T-helper 17 cell (primary cell): ENCODE data around the gene ANKS6. TPM values are rescaled to one million over a fixed set of nuclear protein-coding genes. Genes with fewer than 3 reads are reported as not detected.
A peak's percentile ranks its signal among the peaks of the same experiment; 100 is the strongest.

Experiments used
- ATAC-seq: fragments of 150-1000 bp; cut with Tn5 transposase; 2 replicates; pipeline ENCODE4 v1.10.0; 2021; ENCODE audit warnings: mild to moderate bottlenecking, moderate library complexity
- DNase-seq, 3 donors: peaks; one replicate each; pipeline versions ENCODE4 v3.0.0 to v3.0.0-alpha.2; 2020 to 2021
- H3K9me3 ChIP-seq: one replicate; pipeline ENCODE4 v1.7.0; 2013; ENCODE audit warnings: low read length, mild to moderate bottlenecking; ENCODE audit not compliant: control insufficient read depth, poor library complexity, severe bottlenecking
- H3K27ac Mint-ChIP-seq: one replicate; pipeline ENCODE4 v1.8.0; 2022; ENCODE audit warnings: mild to moderate bottlenecking, moderate library complexity, mixed read lengths
- H3K27me3 Mint-ChIP-seq: one replicate; pipeline ENCODE4 v1.8.0; 2022; ENCODE audit warnings: mixed read lengths
- H3K36me3 Mint-ChIP-seq: one replicate; pipeline ENCODE4 v1.8.0; 2022; ENCODE audit warnings: low read depth, mixed read lengths
- H3K4me1 Mint-ChIP-seq: one replicate; pipeline ENCODE4 v1.8.0; 2022; ENCODE audit warnings: mild to moderate bottlenecking, mixed read lengths
- H3K4me3 Mint-ChIP-seq: one replicate; pipeline ENCODE4 v1.8.0; 2022; ENCODE audit warnings: mild to moderate bottlenecking, moderate library complexity, mixed read lengths
- total RNA-seq, 4 donors: library from RNA in 2 of 4; stranded (reverse) in 2 of 4; gene quantifications; one replicate each; pipeline ENCODE4 v1.2.3 and lab custom pipeline; 2022 to 2026

The ANKS6 gene
- total RNA-seq, 2 donors from 2014 or later = 9.6 to 10.0 TPM

- H3K4me3 Mint-ChIP-seq = no peak overlapping the region
Measured at GRCh38 chr9:98781588-98782383, 14.6 kb downstream of the ANKS6 start.

GRCh38 chr9:98780059-98780749 lies 16.2 kb downstream of the ANKS6 start:
- peaks cover 7% of the 10 kb centered on the region for H3K4me1 Mint-ChIP-seq
- no peaks in the 10 kb centered on the region for H3K27me3 Mint-ChIP-seq
- peaks cover 4% of the 10 kb centered on the region for H3K36me3 Mint-ChIP-seq
- H3K27ac Mint-ChIP-seq = no peak overlapping the region
- no peak overlapping the region for H3K4me3 Mint-ChIP-seq
- ATAC-seq = no peak
- H3K9me3 ChIP-seq = no peaks in the 10 kb centered on the region
- DNase-seq = no peak

More at GRCh38 chr9:98781588-98782383, 14.6 kb downstream of the ANKS6 start:
- peaks cover 4% of the 10 kb centered on the region for H3K36me3 Mint-ChIP-seq
- H3K4me1 Mint-ChIP-seq = peaks cover 7% of the 10 kb centered on the region
- ATAC-seq = no peak
- no peak overlapping the region for H3K27ac Mint-ChIP-seq
- no peaks in the 10 kb centered on the region for H3K9me3 ChIP-seq
- no peak for DNase-seq
- no peaks in the 10 kb centered on the region for H3K27me3 Mint-ChIP-seq

- Mint-ChIP-seq H3K36me3 (peaks cover 6% of the 10 kb centered on the region), H3K4me3 (no peak overlapping the region), H3K27me3 (no peaks in the 10 kb centered on the region), H3K27ac (no peak overlapping the region), H3K4me1 (peaks cover 4% of the 10 kb centered on the region)
- DNase-seq = no peak
- no peaks in the 10 kb centered on the region for H3K9me3 ChIP-seq
- ATAC-seq = no peak
Measured at GRCh38 chr9:98778711-98779530, 17.4 kb downstream of the ANKS6 start.

GRCh38 chr9:98778251-98778650 lies 18.1 kb downstream of the ANKS6 start:
- Mint-ChIP-seq H3K27ac (no peak overlapping the region), H3K36me3 (peaks cover 6% of the 10 kb centered on the region), H3K4me1 (peaks cover 4% of the 10 kb centered on the region), H3K27me3 (no peaks in the 10 kb centered on the region), H3K4me3 (no peak overlapping the region)
- DNase-seq (no peak), ATAC-seq (no peak)
- no peaks in the 10 kb centered on the region for H3K9me3 ChIP-seq

GRCh38 chr9:98777618-98778017 lies 18.7 kb downstream of the ANKS6 start:
- ATAC-seq (no peak), DNase-seq (no peak)
- Mint-ChIP-seq H3K27me3 (no peaks in the 10 kb centered on the region), H3K27ac (no peak overlapping the region), H3K4me1 (peaks cover 4% of the 10 kb centered on the region), H3K4me3 (no peak overlapping the region), H3K36me3 (peaks cover 8% of the 10 kb centered on the region)
- no peaks in the 10 kb centered on the region for H3K9me3 ChIP-seq

- ATAC-seq = peak; percentile 51
Measured at GRCh38 chr9:98775831-98776441, 20.4 kb downstream of the ANKS6 start.

GRCh38 chr9:98774746-98775145 lies 21.6 kb downstream of the ANKS6 start:
- ATAC-seq = peak; percentile 40
- no peak for DNase-seq
- Mint-ChIP-seq H3K27me3 (no peaks in the 10 kb centered on the region), H3K4me1 (peaks cover 2% of the 10 kb centered on the region), H3K4me3 (no peak overlapping the region), H3K27ac (no peak overlapping the region), H3K36me3 (peaks cover 13% of the 10 kb centered on the region)
- H3K9me3 ChIP-seq = no peaks in the 10 kb centered on the region

More at GRCh38 chr9:98775831-98776441, 20.4 kb downstream of the ANKS6 start:
- H3K9me3 ChIP-seq = no peaks in the 10 kb centered on the region
- Mint-ChIP-seq H3K27ac (no peak overlapping the region), H3K36me3 (peaks cover 13% of the 10 kb centered on the region), H3K27me3 (no peaks in the 10 kb centered on the region), H3K4me3 (no peak overlapping the region), H3K4me1 (peaks cover 2% of the 10 kb centered on the region)
- no peak for DNase-seq

GRCh38 chr9:98773721-98774120 lies 22.6 kb downstream of the ANKS6 start:
- ATAC-seq (no peak), DNase-seq (no peak)
- Mint-ChIP-seq H3K27me3 (no peaks in the 10 kb centered on the region), H3K27ac (peak overlapping the region; percentile 9), H3K4me1 (peaks cover 2% of the 10 kb centered on the region), H3K36me3 (peaks cover 13% of the 10 kb centered on the region), H3K4me3 (no peak overlapping the region)
- H3K9me3 ChIP-seq = no peaks in the 10 kb centered on the region

- no peak overlapping the region for H3K4me3 Mint-ChIP-seq
Measured at GRCh38 chr9:98772364-98773155, 23.8 kb downstream of the ANKS6 start.

GRCh38 chr9:98771209-98771874 lies 25.0 kb downstream of the ANKS6 start:
- Mint-ChIP-seq H3K36me3 (peaks cover 17% of the 10 kb centered on the region), H3K4me1 (no peaks in the 10 kb centered on the region), H3K27me3 (no peaks in the 10 kb centered on the region), H3K4me3 (no peak overlapping the region), H3K27ac (no peak overlapping the region)
- DNase-seq (no peak), ATAC-seq (no peak)
- no peaks in the 10 kb centered on the region for H3K9me3 ChIP-seq

More at GRCh38 chr9:98772364-98773155, 23.8 kb downstream of the ANKS6 start:
- no peaks in the 10 kb centered on the region for H3K9me3 ChIP-seq
- Mint-ChIP-seq H3K36me3 (peaks cover 17% of the 10 kb centered on the region), H3K4me1 (peaks cover 2% of the 10 kb centered on the region), H3K27me3 (no peaks in the 10 kb centered on the region), H3K27ac (peak overlapping the region; percentile 9)
- ATAC-seq (no peak), DNase-seq (no peak)

- peak overlapping the region; percentile 9 for H3K27ac Mint-ChIP-seq
- no peaks in the 10 kb centered on the region for H3K27me3 Mint-ChIP-seq
- H3K4me3 Mint-ChIP-seq = no peak overlapping the region
- no peaks in the 10 kb centered on the region for H3K4me1 Mint-ChIP-seq
- peaks cover 17% of the 10 kb centered on the region for H3K36me3 Mint-ChIP-seq
- DNase-seq (no peak), ATAC-seq (no peak)
- no peaks in the 10 kb centered on the region for H3K9me3 ChIP-seq
Measured at GRCh38 chr9:98770717-98771116, 25.6 kb downstream of the ANKS6 start.

- H3K4me3 Mint-ChIP-seq = no peak overlapping the region
Measured at GRCh38 chr9:98768344-98768743, 28.0 kb downstream of the ANKS6 start.

More at GRCh38 chr9:98768344-98768743, 28.0 kb downstream of the ANKS6 start:
- no peaks in the 10 kb centered on the region for H3K27me3 Mint-ChIP-seq
- no peaks in the 10 kb centered on the region for H3K4me1 Mint-ChIP-seq
- H3K36me3 Mint-ChIP-seq = peaks cover 15% of the 10 kb centered on the region
- no peak for DNase-seq
- ATAC-seq = no peak
- no peaks in the 10 kb centered on the region for H3K9me3 ChIP-seq
- no peak overlapping the region for H3K27ac Mint-ChIP-seq
